Lower lobe of right lung (tissue), 2 donors: Measurements from ENCODE around the gene NRN1L. TPM values are rescaled to one million over a fixed set of nuclear protein-coding genes. Genes with fewer than 3 reads are reported as not detected.

ENCODE experiments used
- ATAC-seq, 2 donors: fragments of 200-7000 bp; cut with Tn5 transposase; one replicate each; pipeline ENCODE4 v1.9.1; 2020 to 2022; ENCODE audit warnings: mild to moderate bottlenecking in 2 of 2, moderate library complexity in 2 of 2
- DNase-seq: peaks from one replicate; pipeline ENCODE4 v3.0.0-alpha.2; 2020
- H3K27ac ChIP-seq: fragments of 200-600 bp; one replicate; pipeline ENCODE4 v1.8.0; 2022
- H3K27me3 ChIP-seq: fragments of 200-600 bp; one replicate; pipeline ENCODE4 v1.8.0; 2022; ENCODE audit warnings: low read depth
- H3K36me3 ChIP-seq: fragments of 200-600 bp; one replicate; pipeline ENCODE4 v1.8.0; 2022; ENCODE audit warnings: mild to moderate bottlenecking
- H3K4me1 ChIP-seq: fragments of 200-600 bp; one replicate; pipeline ENCODE4 v1.8.0; 2022
- H3K4me3 ChIP-seq: fragments of 200-600 bp; one replicate; pipeline ENCODE4 v1.8.0; 2022; ENCODE audit warnings: mild to moderate bottlenecking
- H3K9me3 ChIP-seq: fragments of 200-600 bp; one replicate; pipeline ENCODE4 v1.8.0; 2022
- CTCF ChIP-seq: fragments of 200-600 bp; IDR thresholded peaks from one replicate; pipeline ENCODE4 v1.8.0; 2022; ENCODE audit warnings: antibody characterized with exemption, mild to moderate bottlenecking
- intact Hi-C: fragments of 100-400 bp; cut with DNase I; formaldehyde crosslinking; loops from one replicate; pipeline ENCODE4 v1.11.0; 2022
- total RNA-seq: library from RNA; stranded (reverse); fragmentation: NEBNext Ultra II Directional; extraction: Animal tissue kit (Norgen Biotek cat#: 25700); gene quantifications from one replicate; pipeline ENCODE4 v1.2.1, GENCODE V29; 2021
- donor health status: DM: no; HTN: yes; CAD: no; lungs with severe emphysema.

NRN1L gene
- total RNA-seq, 1 donor from 2014 or later: 1.7 TPM

DNA sequence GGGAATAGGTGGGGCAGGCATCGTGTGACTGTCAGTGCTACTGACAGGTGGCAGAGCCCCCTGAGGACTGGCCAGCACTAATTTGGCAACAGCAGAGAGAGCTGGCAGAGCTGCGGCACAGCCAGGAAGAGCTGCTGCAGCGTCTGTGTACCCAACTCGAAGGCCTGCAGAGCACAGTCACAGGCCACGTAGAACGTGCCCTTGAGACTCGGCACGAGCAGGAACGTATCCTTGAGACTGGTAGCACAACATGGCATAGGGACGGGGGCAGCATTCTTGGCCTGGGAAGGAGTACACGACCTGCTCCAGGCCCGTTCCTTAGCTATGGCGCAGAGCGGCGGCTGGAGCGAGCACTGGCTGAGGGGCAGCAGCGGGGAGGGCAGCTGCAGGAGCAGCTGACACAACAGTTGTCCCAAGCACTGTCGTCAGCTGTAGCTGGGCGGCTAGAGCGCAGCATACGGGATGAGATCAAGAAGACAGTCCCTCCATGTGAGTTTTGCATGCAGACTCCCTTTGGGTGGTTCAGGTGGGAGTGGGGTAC lies 3.0 kb upstream of the NRN1L start:
- no peaks in the 10 kb centered on the region for H3K27me3 ChIP-seq
- H3K36me3 ChIP-seq: peaks cover 84% of the 10 kb centered on the region
- intact Hi-C loops: no loop called here
- peaks cover 19% of the 10 kb centered on the region for H3K4me1 ChIP-seq
- no peak overlapping the region for H3K4me3 ChIP-seq
- no peak for TF ChIP-seq CTCF
- ATAC-seq: no peak
- DNase-seq: no peak
- no peaks in the 10 kb centered on the region for H3K9me3 ChIP-seq
- H3K27ac ChIP-seq: no peak overlapping the region

DNA sequence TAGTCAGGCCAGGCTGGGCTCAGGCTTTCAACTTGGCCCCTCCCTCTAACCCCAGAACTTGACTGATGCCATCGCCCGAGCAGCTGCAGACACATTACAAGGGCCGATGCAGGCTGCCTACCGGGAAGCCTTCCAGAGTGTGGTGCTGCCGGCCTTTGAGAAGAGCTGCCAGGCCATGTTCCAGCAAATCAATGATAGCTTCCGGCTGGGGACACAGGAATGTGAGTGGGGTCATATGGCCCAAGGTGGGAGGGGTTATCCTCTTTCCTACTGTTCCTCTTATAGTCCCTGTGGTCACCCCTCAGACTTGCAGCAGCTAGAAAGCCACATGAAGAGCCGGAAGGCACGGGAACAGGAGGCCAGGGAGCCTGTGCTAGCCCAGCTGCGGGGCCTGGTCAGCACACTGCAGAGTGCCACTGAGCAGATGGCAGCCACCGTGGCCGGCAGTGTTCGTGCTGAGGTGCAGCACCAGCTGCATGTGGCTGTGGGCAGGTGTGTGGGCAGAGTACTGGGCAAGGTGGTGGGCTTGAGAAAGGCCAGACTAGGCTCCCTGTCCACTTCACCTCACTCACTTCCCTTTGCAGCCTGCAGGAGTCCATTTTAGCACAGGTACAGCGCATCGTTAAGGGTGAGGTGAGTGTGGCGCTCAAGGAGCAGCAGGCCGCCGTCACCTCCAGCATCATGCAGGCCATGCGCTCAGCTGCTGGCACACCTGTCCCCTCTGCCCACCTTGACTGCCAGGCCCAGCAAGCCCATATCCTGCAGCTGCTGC lies 2.1 kb upstream of the NRN1L start:
- no peak for DNase-seq
- H3K27me3 ChIP-seq: no peaks in the 10 kb centered on the region
- no peaks in the 10 kb centered on the region for H3K9me3 ChIP-seq
- no peak overlapping the region for H3K27ac ChIP-seq
- H3K36me3 ChIP-seq: peaks cover 75% of the 10 kb centered on the region
- intact Hi-C loops: no loop called here
- H3K4me1 ChIP-seq: peaks cover 24% of the 10 kb centered on the region
- no peak overlapping the region for H3K4me3 ChIP-seq
- TF ChIP-seq CTCF: no peak
- ATAC-seq: no peak

DNA sequence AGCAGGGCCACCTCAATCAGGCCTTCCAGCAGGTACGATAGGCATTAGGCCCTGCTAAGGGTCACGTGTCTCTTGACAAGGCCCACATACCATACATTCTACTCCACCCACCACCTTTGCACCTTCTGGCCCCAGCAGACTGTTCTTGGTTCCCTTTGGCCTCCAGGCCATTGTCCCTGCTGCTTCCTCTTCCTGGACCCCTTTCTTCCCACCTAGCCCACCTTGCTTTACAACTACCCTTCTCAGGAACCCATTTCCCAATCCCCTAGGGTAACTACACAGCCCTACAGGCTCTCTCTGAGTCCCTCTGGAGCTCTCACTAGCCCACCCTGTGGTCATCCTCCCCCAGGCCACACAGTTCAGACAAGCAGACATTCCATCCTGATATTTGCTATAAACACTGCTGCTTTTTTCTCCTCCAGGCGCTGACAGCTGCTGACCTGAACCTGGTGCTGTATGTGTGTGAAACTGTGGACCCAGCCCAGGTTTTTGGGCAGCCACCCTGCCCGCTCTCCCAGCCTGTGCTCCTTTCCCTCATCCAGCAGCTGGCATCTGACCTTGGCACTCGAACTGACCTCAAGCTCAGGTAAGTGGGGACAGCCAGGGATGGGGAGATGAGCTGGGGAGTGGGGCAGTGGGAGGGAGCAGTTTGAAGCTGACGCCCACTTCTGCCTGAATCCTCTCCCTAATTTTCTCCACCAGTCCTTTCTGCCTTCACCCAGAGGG lies 1.4 kb upstream of the NRN1L start:
- no peak for TF ChIP-seq CTCF
- Histone ChIP-seq H3K4me3 (no peak overlapping the region), H3K4me1 (peaks cover 24% of the 10 kb centered on the region), H3K9me3 (no peaks in the 10 kb centered on the region), H3K36me3 (peaks cover 67% of the 10 kb centered on the region), H3K27me3 (no peaks in the 10 kb centered on the region), H3K27ac (no peak overlapping the region)
- DNase-seq (no peak), ATAC-seq (no peak)
- intact Hi-C loops: no loop called here

DNA sequence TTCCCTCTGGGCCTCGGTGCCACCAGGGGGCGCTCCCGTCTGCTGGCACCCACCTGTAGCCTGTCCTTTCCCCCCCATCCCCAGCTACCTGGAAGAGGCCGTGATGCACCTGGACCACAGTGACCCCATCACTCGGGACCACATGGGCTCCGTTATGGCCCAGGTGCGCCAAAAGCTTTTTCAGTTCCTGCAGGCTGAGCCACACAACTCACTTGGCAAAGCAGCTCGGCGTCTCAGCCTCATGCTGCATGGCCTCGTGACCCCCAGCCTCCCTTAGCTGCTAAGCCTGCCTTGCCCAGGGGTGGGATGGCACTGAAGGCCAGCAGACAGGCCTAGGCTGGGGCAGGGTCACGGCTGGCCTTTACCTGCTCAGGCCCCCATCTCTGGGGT lies 818 bp upstream of the NRN1L start:
- Histone ChIP-seq H3K9me3 (no peaks in the 10 kb centered on the region), H3K27me3 (no peaks in the 10 kb centered on the region), H3K4me1 (peaks cover 24% of the 10 kb centered on the region), H3K27ac (no peak overlapping the region), H3K36me3 (peaks cover 62% of the 10 kb centered on the region), H3K4me3 (no peak overlapping the region)
- ATAC-seq (peak; percentile 79 to 80), DNase-seq (peak; percentile 79)
- intact Hi-C loops: no loop called here
- peak; percentile 92 for TF ChIP-seq CTCF

DNA sequence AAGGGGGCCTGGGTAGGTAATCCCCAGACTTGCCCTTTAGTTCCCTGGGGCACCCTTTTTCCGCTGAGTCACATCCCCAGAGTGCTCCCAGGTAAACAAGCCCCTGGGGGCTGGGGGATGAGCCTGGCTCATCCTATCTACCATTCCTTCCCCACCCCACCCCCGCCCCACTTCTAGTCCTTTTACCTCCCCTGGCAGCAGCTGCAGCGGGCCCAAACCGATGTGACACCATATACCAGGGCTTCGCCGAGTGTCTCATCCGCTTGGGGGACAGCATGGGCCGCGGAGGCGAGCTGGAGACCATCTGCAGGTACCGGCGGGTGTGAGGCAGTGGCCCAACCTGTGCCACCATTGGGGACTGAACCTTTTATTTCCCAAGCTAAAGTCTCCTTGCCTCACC lies 860 bp downstream of the NRN1L start:
- no peak overlapping the region for H3K27ac ChIP-seq
- no peak for DNase-seq
- intact Hi-C loops: no loop called here
- H3K4me1 ChIP-seq: peaks cover 24% of the 10 kb centered on the region
- no peaks in the 10 kb centered on the region for H3K9me3 ChIP-seq
- peaks cover 45% of the 10 kb centered on the region for H3K36me3 ChIP-seq
- H3K4me3 ChIP-seq: no peak overlapping the region
- no peak for TF ChIP-seq CTCF
- no peak for ATAC-seq
- H3K27me3 ChIP-seq: no peaks in the 10 kb centered on the region
